Mesenteric fat pad (tissue), 1 donor: ENCODE measurements around the gene TELO2. TPM values are rescaled to one million over a fixed set of nuclear protein-coding genes. Genes with fewer than 3 reads are reported as not detected.

Experiments used
- DNase-seq: peaks from one replicate; pipeline ENCODE4 v3.0.0-alpha.2; 2020; ENCODE audit warnings: low spot score
- total RNA-seq: library from RNA; stranded (reverse); fragmentation: NEBNext Ultra II Directional; extraction: Animal tissue kit (Norgen Biotek cat#: 25700); gene quantifications from one replicate; pipeline ENCODE4 v1.2.1, GENCODE V29; 2021
- donor health status: DM: yes; HTN: yes; CAD: no.

The TELO2 gene
- total RNA-seq, 1 donor from 2014 or later = 25.7 TPM

DNA sequence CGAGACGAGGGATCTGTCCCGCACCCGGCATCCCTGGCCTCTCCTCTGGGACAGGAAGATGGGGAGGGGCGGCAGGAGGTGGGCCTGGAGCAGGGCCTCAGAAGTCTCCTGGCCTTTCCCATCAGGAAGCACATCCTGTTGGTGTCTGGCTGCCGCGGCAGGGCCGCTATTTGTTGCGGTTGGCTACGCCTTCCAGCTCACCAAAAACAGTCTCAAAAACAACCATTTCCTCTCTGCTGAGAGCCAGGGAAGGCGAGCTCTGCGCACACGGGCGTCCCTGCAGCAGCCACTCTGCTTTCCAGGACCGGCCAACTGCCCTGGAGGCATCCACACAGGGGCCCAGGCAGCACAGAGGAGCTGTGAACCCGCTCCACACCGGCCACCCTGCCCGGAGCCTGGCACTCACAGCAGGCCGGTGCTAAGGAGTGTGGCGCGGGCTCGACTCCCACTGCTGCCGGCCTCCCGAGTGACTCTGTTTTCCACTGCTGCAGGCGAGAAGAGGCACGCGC is 40.3 kb downstream of the TELO2 start, which contains the start of gene TMEM204:
TMEM204 (plus strand) TSS at position 224 of the 509 bp plus-strand sequence. CDS start 610 bp downstream, outside the sequence.
- no peak for DNase-seq

DNA sequence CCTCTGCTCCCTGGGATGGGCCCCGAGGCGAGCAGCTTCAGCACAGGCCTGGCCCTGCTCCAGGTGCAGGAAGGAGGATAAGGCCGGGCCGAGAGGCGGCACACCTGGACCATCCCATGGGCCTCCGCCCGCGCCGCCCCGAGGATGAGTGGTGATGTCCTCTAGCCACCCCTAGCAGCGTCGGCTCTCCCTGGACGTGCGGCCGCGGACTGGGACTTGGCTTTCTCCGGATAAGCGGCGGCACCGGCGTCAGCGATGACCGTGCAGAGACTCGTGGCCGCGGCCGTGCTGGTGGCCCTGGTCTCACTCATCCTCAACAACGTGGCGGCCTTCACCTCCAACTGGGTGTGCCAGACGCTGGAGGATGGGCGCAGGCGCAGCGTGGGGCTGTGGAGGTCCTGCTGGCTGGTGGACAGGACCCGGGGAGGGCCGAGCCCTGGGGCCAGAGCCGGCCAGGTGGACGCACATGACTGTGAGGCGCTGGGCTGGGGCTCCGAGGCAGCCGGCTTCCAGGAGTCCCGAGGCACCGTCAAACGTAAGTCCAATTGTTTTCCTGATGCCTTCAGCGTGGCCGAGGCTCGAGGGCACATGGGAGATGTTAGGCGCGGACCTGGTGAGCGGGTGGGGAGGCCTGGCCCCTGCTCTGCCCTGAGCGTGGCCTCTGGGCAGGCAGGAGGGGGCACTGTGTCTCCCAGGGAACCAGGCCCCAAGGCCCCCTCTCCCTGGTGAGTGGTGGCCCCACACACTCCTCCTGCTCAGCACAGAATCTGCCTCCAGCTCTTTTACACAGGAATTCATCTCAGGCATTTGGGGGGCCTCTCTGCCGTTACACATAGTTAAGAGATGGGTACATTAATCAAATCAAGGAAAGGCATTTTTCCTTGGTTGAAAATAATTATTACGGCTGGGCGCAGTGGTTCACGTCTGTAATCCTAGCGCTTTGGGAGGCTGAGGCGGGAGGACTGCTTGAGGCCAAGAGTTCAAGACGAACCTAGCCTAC is 41.2 kb downstream of the TELO2 start:
- no peak for DNase-seq

DNA sequence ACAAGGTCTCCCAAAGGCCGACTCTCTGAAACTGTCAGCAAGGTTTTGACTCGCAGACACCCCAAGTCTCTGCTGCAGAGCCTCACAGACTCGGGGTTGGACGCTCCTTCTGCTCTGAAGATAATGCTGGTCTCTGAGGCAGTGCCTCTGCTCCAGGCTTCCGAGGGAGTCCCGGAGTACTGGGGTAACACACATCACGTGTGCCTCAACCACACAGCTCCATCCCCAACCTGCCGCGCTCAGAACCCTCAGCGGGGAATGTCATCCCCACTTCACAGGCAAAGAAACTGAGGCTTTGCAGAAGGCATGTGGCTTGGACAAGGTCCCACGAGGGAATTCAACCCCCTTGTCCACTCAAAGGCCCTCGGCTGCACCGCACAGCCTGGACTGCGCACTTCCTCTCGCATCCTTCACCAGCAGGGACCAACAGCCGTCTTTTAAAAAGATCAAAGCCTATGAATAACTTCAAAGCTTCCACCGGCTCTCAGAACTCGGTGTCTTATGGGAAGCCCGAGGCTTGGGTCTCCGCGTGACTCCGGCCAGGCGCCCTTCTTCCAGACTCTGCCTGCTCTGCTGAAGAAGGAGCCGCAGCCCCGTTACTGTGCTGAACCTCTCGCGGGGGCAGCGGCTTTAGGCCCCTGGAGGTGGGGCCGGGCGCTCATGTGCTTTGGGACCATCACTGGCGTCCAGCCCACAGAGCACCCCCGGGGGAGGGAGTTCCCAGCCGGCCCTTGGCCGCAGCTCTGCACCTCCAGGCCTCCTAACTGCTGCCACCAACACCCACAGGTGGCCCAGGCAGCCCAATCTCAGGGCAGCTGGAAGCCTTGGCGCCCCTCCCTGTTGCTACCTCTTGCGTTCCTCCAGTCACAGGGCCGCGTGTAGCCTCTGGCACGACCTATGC is 42.5 kb downstream of the TELO2 start:
- no peak for DNase-seq

DNA sequence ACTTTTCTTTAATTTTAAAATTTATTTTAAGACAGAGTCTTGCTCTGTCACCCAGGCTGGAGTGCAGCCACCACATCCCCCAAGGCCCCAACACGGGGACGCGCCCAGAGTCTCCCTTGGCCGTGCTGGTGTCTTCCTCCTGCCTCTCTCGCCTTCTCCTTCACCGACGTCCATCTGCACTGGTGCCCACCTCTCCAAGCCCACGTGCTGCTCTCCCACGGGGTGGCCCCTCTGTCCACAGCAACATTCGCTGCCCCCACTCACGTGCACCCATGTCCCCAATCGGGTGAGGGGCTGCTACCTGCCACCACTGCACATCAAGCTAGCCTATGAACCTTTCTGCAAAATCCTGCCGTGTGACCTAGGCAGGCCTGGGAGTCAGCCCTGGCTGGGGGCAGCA is 43.4 kb downstream of the TELO2 start:
- DNase-seq = no peak

DNA sequence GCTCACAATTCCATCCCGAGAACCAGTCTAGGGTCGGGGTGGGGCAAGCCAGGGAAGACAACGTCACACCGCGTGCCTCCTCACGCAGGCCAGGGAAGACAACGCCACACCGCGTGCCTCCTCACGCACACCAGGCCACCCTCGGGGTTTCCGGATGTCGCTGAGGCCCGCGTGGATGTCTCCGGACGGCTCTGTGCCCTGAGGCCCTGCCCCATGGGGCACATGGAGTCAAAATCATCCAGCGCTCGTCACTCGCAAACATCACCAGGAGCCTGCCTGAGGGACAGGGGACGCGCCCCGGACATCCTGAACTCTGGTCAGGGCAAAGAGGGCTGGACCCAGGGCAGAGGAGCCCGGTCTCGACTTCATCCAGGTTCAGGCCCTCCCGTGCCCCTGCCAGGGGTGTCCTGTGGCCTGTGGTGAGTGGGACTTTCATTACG is 44.0 kb downstream of the TELO2 start:
- no peak for DNase-seq

DNA sequence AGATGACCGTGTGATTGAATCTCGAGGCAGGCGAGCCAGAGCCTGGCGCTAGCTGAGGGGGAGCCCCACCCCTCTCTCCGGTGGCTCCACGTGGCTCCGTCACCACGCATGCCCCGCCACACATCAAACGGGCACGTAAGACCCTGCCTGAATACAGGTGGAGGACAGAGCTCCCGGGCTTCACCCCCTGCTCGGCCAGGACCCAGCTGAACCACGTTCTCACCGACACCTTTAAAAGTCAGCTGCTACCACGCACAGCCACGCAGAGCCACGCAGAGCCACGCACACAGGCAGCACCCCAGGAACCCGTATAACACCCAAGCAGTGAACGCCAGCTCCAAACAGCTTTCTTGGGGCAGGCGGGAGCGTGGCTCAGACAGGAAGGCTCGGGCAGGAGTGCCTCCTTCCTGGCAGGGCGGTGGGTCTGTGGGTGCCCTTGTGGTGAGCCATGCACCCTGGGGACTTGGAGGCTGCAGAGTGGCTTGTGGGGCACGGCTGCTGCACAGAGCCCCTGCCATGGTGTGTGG is 44.7 kb downstream of the TELO2 start:
- DNase-seq = no peak

DNA sequence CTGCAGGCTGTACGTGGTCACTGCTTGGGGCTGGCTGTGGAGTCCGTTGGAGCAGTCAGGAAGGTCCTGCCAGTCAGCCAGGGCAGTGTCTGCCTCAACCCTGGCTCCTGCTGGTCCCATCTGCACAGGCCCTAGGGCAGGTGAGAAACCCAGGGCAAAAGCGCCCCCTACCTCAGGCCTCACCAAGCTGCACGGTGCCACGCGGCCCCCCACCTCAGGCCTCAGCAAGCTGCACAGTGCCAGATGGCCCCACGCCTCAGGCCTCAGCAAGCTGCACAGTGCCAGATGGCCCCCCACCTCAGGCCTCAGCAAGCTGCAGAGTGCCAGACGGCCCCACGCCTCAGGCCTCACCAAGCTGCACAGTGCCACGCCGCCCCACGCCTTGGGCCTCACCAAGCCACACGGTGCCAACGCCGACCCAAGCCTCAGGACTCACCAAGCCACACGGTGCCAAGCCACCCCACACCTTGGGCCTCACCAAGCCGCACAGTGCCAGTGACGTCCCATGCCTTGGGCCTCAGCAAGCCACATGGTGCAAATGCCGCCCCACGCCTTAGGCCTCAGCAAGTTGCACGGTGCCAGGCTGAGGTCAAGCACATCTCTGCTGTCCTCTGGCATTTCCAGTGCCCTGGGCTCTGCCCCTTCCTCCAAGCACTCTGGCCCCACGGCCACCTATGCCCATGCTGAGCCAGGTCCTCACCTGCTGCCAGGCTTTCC is 45.8 kb downstream of the TELO2 start:
- no peak for DNase-seq

DNA sequence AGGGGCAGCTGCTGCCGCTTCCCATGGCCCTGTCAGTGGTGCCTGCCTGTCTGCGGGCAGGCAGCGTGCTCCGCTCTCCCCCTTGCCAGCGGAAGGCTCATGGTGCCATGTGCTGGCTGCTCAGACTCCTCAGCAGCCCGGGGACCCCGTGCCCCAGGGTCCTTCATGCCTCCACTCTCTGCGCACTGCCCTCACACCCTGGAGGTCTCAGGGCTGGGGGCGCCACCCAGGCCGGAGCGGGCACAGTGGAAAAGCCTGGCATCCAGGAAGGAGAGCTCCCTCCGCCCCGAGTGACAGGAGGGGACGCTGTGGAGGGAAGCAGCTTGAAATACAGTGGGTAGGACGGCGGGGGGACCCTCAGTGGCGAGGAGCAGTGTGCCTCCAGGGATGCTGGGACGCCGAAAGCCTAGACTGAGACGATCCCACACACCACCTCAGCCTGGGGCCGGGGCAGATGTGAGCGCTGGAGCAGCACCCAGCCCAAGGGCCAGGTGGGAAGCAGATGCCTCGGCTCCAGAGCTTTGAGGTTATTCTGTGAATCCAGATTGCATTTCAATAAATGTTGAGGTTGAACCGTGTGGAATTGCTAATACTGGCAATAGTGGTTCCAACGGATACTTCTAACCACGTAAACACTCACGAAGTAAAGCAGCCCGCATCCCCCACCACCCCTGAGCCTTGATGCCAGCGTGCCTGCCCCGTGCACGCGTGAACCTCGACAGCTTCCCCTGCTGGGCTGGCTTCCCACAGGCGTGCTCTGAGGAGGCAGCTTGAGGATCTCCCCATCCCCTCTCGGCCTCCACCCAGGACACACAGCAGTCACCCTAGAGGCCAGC is 46.8 kb downstream of the TELO2 start:
- no peak for DNase-seq

DNA sequence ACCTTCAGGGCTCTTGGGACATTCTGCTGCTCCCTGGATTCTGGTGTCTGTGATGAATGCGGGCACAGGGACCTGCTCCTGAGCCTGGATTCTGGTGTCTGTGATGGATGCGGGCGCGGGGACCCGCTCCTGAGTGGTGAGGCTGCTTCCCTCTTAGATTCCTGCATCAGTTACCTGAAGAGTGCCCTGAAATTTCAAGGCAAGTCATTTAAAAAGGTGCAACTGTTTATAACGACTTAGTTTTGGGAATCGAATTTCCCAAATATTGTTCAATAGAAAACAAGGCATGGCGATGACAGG is 47.3 kb downstream of the TELO2 start:
- DNase-seq = no peak

DNA sequence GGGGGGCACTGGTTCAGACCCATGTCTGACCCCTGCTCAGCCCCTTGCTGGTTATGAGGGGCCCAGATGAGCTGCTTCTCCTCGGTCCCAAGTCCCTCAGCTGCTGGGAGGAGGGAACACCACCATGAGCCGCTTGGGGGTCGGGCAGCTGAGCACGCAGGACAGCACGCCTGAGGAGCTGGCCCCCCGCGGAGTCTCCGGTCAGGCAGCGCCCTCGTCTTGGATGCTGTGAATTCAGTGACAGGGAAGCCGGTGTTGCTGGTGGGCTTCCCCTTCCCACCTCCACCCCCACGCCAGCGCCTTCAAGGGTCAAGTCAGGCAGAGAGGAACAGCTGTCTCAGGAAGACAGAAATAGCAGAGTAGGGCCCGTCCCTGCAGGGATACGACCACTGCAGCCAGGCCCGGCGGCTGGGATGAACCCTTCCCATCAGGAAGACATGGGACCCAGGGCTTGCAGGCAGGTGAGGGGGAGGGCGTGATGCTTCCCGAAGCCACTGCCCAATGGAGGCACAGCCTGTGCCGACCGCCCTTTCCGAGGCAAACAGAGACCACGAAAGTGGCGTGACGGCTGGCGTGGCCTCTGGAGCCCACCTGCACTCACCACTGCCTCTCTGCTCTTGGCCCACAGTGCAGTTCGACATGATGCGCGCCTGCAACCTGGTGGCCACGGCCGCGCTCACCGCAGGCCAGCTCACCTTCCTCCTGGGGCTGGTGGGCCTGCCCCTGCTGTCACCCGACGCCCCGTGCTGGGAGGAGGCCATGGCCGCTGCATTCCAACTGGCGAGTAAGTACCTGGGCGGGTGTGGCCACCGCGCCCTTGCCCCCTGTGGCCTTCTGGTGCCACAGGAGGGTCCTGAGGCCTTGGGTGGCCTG is 48.4 kb downstream of the TELO2 start:
- DNase-seq = no peak

DNA sequence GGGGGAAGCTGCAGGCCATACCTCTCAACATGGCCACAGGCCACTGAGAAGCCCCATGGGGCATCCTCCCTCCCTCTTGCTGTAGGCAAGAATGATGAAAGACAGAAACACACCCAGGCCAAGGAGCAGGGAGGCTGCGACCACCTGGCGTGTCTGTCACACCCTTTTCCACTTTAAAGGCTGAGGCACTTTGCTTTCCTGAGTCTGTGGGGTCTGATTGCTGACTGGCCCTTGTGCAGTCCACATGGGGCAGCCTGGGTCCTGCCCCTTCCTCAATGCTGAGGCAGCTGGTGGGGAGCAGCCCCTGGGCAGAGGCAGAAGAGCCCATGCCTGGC is 49.0 kb downstream of the TELO2 start:
- no peak for DNase-seq

DNA sequence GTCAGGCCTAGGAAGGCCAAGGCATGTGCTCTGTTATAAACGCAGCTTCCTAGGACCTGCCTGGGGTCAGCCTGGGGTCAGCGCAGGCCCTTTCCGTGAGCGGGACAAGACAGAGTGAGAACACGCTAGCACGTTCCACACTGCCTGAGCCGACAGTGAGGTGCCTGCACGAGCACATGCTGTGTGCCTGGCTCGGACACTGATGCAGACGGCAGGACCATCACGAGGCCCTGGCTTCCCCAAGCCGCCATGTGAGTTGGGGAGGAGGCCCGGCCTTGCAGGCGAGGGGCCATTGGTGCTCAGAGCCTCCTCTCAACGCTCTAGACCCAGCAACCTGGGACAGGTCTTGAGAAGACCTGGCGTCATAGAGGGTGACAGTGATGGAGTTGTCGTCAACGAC is 49.4 kb downstream of the TELO2 start:
- no peak for DNase-seq

DNA sequence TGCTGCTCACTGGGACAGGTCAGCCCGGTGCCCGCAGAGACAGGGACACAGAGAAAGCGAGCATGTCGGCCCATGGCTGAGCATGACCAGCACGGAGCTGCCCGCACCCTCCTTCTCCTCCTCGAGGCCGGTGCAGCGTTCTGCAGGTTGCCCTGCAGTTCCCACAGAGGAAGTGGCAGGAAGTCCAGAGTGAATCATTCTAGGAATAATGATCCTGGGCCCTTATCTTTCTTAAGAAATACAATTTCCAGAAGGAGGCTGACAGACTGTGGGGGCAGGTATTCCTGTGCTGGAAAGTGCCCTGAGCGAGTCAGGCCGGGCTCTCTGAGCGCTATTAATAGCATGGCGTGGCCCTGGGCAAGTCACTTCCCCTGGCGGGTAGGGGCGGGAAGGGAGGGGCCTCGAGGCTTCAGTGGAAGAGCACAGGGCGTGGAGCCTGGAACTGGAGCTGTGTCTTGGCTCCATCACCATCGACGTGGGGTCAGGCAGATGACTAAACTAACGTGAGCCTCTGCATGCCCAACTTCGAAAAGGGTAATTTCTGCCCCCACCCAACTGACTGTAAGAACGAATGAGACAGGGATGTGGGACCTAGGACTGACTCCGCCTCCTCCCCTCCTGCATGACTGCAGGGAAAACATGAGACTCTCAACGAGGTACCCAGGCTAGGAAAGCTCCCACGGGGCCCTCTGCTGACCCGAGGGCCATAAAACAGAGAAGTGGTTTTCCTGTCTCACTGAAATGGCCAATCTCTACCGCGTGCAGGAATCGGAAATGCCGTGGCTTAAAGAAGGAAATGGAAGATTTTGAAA is 50.1 kb downstream of the TELO2 start:
- no peak for DNase-seq

DNA sequence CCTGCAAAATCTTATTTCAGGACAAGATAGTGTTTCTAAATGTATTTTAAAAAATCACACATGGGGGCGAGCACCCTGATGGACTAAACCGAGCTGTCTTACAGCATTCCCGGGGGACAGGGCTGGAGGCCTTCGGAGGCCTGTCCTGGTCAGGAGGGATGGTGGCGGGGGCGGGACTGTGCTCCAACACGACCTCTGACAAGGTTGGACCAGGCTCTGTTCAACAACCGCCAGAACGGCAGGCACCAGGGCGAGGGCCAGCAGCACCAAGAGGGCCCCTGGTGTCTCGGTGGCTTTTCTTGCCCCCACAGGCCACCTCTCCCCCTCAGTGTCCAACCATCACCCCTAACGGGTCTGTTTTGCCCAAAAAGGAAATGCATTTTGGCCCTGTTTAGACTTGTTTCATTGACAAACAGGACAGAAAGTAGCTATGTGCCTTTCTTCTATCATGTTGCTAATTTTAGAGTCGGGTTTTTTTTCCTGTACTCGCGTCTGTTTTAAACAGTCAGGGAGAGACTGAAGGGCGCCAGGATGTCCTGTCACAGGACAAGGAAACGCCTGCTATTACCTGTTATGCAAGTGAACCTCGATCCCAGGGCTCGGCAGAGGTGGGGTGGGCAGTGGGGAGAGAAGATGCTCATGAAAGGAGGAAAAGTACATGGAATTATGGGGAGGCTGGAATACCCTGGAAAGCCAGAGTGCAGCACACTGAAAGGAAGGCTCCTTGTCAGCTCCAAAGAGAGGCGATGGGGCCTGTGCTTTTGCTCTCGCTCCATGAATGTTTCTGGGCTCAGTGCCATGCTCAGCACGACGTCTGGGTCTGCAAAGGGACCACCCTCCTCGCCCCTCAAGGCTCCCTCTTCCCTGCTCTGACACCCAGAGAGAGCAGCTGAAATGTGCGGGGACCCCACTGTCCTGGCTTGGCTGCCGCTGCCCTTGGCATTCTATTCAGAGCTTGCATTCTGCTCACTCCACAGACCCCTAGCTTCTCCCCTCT is 52.2 kb downstream of the TELO2 start:
- DNase-seq = no peak

DNA sequence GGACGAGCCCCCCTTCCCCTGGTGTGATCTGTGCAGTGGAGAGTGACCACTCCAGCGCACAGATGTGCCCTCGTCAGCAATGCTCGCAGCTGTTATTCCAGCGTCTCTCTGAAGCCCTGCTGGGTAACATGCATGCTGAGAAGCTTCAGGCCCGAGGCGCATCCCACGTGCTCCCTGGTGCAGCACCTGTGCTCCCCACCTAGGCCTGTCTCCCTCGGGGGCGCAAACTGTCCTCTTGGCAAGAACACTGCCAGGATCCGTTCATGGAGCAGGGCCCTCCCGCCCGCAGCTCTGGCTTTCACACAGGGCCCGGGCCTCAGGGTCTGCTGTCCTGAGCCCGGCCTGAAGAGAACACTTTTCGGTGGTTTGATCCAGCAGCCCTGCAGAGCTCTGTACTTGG is 53.3 kb downstream of the TELO2 start:
- DNase-seq = no peak

DNA sequence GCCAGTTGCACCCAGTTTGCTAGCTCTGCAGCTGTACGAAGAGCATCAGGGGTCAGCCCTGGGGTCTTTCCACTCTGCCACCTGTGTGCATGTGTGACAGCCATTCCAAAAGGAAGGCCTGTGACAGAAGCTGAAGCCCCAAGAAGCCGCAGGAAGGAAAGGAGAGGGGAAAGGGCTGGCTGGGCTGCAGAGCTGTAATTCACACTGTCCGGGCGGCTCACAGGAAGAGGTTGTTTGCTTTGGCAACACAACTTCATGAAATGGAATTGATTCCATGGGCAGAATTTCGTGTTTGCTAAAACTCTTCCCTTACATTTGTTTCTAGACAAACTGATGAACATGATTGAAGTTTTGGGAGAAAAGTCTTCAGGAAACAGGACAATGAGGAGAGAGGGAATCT is 55.1 kb downstream of the TELO2 start:
- DNase-seq = no peak

DNA sequence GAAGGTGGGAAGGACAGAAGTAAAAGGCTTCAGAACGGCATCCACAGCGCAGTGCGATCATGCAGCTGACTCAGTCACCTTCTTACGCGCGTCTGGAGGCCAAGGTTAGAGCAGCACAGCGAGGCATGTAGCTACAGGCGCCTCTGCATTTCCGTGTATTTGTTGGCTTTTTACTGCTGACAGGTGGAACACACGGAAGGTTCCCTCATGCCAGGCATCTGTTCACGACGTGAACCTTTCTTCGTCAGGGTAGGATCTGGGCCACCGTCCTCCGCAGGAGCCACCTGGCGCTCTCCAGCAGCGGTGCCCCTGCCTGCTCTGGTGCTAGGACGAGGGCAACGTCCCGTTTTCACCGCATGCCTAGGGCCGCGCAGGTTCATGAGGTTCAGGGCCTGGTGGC is 55.6 kb downstream of the TELO2 start:
- no peak for DNase-seq
